HL-60 (cell line): Measurements from ENCODE around the gene MTHFD1L.

ENCODE experiments used
- DNase-seq, 2 experiments: peaks; one replicate each; pipeline ENCODE4 v3.0.0-alpha.2; 2010 to 2020; ENCODE audit warnings: low read depth in 1 of 2, low spot score in 1 of 2
- H3K27ac ChIP-seq: fragments of 250-450 bp; sonication (Bioruptor Pico); replicated peaks from 2 replicates; pipeline ENCODE4 v1.5.1; 2020; ENCODE audit warnings: mild to moderate bottlenecking, moderate library complexity
- H3K27me3 ChIP-seq: fragments of 250-450 bp; sonication (Bioruptor Pico); 2 replicates; pipeline ENCODE4 v1.5.1; 2021; ENCODE audit warnings: mild to moderate bottlenecking, moderate library complexity; ENCODE audit not compliant: insufficient read depth, poor library complexity, severe bottlenecking
- H3K4me3 ChIP-seq: replicated peaks from 2 replicates; pipeline ENCODE4 v1.5.1; 2011; ENCODE audit warnings: mild to moderate bottlenecking, control low read depth, low read length; ENCODE audit not compliant: insufficient read depth
- GABPA ChIP-seq: IDR thresholded peaks from 2 replicates; pipeline ENCODE4 v1.6.1; 2012; ENCODE audit warnings: low read depth
- POLR2AphosphoS5 ChIP-seq: IDR thresholded peaks from 2 replicates; pipeline ENCODE4 v1.6.1; 2012; ENCODE audit warnings: low read depth
- SPI1 ChIP-seq: IDR thresholded peaks from 2 replicates; pipeline ENCODE4 v1.6.1; 2012; ENCODE audit warnings: low read depth, mild to moderate bottlenecking, borderline replicate concordance
- TF ChIP-seq, protein P1 (sequence below): IDR thresholded peaks from 2 replicates; pipeline ENCODE4 v1.6.1; 2012; ENCODE audit warnings: low read depth; ENCODE audit not compliant: insufficient replicate concordance
- TF ChIP-seq, protein P2 (sequence below): IDR thresholded peaks from one replicate; pipeline ENCODE4 v1.5.1; 2011; ENCODE audit warnings: low read length, control low read depth, inconsistent platforms; ENCODE audit not compliant: insufficient read depth

MTHFD1L gene

DNA sequence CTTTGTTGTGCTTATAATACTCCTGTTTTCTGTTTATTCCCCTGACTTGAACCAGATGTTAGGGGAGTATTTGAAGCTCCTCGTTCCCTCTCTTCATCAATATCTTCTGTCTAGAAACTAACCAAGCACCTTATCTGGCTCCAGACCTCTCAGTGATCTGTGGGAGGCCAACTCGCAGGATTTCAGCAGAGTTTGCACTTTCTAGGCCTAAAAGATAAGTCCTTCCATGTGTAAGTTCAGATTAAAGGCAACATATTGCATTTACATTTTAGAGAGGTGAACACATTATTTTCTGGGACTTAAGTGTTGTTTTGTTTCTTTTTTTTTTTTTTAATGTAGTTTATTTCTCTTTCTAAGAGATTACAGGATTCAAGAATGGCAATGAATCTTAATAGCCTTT lies 234.8 kb downstream of the MTHFD1L start:
- DNase-seq: no peak

DNA sequence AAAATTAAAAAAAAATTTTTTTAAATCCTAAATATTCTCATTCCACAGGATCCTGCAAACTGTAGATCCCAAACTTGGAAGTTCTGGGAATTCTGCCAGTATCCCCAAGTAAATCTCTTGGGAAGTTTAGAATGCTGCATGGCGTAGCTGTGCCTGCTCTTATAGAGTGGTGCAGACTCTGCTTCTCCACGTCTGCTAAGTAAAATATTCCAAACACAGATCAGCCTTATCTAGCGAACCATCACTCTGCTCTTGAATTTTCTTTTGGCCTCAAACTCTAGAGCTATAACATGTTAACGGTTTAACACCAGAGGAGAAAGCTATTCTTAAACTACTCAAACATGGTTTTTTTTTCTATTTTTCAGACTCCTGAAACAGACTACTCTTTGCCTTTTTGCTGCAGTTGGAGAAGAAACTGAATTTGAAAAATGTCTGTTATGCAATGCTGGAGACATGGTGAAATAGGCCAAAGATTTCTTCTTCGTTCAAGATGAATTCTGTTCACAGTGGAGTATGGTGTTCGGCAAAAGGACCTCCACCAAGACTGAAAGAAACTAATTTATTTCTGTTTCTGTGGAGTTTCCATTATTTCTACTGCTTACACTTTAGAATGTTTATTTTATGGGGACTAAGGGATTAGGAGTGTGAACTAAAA lies 235.8 kb downstream of the MTHFD1L start:
- Histone ChIP-seq H3K27me3 (no peaks in the 10 kb centered on the region), H3K27ac (no peak overlapping the region), H3K4me3 (no peak overlapping the region)
- no peak for DNase-seq
- no peak for TF ChIP-seq GABPA
- no peak for TF ChIP-seq POLR2AphosphoS5
- TF ChIP-seq, protein P1, sequence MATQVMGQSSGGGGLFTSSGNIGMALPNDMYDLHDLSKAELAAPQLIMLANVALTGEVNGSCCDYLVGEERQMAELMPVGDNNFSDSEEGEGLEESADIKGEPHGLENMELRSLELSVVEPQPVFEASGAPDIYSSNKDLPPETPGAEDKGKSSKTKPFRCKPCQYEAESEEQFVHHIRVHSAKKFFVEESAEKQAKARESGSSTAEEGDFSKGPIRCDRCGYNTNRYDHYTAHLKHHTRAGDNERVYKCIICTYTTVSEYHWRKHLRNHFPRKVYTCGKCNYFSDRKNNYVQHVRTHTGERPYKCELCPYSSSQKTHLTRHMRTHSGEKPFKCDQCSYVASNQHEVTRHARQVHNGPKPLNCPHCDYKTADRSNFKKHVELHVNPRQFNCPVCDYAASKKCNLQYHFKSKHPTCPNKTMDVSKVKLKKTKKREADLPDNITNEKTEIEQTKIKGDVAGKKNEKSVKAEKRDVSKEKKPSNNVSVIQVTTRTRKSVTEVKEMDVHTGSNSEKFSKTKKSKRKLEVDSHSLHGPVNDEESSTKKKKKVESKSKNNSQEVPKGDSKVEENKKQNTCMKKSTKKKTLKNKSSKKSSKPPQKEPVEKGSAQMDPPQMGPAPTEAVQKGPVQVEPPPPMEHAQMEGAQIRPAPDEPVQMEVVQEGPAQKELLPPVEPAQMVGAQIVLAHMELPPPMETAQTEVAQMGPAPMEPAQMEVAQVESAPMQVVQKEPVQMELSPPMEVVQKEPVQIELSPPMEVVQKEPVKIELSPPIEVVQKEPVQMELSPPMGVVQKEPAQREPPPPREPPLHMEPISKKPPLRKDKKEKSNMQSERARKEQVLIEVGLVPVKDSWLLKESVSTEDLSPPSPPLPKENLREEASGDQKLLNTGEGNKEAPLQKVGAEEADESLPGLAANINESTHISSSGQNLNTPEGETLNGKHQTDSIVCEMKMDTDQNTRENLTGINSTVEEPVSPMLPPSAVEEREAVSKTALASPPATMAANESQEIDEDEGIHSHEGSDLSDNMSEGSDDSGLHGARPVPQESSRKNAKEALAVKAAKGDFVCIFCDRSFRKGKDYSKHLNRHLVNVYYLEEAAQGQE: no peak
- TF ChIP-seq, protein P2, sequence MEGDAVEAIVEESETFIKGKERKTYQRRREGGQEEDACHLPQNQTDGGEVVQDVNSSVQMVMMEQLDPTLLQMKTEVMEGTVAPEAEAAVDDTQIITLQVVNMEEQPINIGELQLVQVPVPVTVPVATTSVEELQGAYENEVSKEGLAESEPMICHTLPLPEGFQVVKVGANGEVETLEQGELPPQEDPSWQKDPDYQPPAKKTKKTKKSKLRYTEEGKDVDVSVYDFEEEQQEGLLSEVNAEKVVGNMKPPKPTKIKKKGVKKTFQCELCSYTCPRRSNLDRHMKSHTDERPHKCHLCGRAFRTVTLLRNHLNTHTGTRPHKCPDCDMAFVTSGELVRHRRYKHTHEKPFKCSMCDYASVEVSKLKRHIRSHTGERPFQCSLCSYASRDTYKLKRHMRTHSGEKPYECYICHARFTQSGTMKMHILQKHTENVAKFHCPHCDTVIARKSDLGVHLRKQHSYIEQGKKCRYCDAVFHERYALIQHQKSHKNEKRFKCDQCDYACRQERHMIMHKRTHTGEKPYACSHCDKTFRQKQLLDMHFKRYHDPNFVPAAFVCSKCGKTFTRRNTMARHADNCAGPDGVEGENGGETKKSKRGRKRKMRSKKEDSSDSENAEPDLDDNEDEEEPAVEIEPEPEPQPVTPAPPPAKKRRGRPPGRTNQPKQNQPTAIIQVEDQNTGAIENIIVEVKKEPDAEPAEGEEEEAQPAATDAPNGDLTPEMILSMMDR: no peak
- no peak for TF ChIP-seq SPI1

More for the DNA sequence above, 234.8 kb downstream of the MTHFD1L start:
- H3K27me3 ChIP-seq: no peaks in the 10 kb centered on the region
- TF ChIP-seq, protein P1: no peak
- TF ChIP-seq, protein P2: no peak
- H3K27ac ChIP-seq: no peak overlapping the region
- no peak overlapping the region for H3K4me3 ChIP-seq

DNA sequence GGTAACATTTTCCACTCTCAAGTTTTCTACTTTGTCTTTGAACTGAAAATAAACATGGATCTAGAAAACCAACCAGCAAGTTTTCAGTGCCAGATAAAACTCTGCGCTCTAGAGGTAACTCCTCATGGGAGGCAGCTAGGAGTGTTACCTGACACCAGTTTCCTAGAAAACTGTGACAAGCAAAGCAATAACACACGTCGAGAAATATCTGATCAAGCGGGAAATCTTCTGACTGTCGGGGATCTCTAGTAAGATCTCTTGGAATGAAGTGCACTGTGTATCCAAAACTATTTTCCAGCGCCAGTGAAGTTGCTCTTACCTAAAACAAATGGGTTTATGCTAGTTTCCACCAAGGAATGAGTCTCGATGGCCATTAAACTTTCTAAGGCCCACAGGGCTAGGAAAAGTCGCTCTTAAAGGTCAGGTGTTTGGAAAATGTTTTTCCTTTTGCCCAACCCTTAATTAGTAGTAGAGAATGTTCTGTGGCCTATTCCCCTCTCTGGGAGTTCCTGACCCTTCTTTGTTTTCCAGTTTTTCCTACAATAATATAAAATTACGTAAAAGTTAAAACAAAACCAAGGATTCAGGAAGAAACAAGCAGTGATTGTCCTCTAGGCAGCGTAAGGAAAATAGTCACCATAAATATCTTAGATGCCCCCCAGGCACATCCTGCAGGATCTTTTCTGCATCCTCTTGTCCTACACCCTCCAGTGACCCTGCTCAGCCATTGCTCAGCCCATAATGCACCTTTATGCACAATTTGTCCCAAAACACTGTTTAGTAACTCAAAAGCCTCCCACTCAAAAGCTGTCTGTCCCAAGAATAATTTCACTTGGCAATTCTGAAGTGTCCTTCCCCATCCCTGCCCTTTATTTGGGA lies 236.6 kb downstream of the MTHFD1L start:
- Histone ChIP-seq H3K4me3 (no peak overlapping the region), H3K27ac (no peak overlapping the region), H3K27me3 (no peaks in the 10 kb centered on the region)
- DNase-seq: no peak
- no peak for TF ChIP-seq POLR2AphosphoS5
- TF ChIP-seq, protein P2: no peak
- TF ChIP-seq, protein P1: no peak
- no peak for TF ChIP-seq SPI1
- TF ChIP-seq GABPA: no peak
